GM18907 (cell line): ENCODE data around the gene DGLUCY.
A peak's percentile ranks its signal among the peaks of the same experiment; 100 is the strongest.
"Not testable (repeated sequence)": the region's sequence is repeated elsewhere in the genome, so short reads cannot be mapped to it uniquely, and the experiment has no call there.

ENCODE experiments used
- ATAC-seq: cut with Tn5 transposase; IDR thresholded peaks from one replicate; pipeline ENCODE4 v1.9.1; 2021; ENCODE audit warnings: mild to moderate bottlenecking, moderate library complexity; ENCODE audit not compliant: unreplicated experiment

DGLUCY gene

DNA sequence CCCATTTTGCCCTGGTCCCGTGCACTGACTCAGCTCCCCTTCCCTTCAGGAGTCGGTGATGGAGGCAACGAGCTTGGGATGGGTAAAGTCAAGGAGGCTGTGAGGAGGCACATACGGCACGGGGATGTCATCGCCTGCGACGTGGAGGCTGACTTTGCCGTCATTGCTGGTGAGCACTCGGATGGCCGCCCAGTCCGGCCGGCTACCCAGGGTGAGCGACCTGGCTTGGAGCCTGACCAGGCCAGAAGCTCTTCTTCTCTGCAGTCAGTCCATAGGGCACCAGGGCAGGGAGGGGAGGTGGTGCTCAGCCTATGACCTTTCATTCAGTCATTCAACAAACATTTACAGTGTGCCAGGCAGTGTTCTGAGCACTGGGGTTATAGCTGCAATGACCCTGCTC is 90.8 kb downstream of the DGLUCY start:
- ATAC-seq = no peak

DNA sequence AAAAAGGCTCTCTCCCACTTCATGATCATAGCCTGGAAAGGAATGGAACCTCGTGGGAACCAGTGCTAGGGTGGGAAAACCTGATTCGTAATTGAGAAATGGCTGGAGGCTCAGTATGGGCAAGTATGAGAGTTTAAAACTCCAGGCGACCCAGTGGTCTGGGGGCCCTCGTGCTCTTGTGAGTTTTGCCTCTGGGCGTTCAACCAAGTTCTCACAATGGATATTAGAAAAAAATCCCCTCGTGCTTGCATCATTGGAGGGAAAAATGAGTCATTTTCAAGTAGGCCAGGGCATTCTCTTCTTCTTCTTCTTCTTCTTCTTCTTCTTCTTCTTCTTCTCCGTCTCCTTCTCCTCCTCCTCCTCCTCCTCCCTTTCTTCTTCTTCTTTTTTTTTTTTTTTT is 91.6 kb downstream of the DGLUCY start:
- ATAC-seq = no peak

DNA sequence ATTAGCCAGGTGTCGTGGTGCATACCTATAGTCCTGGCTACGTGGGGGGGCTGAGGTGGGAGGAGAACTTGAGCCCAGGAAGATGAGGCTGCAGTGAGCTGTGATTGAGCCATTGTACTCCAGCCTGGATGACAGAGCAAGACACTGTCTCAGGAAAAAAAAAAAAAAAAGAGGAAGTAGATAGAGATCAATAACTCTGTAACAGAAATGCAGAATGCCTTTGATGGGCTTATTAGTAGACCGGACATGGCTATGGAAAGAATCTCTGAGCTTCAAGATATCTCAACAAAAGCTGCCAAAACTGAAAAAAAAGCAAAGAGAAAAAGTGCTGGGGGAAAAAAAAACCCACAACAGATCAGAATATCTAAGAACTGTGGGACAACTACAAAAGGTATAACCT is 93.1 kb downstream of the DGLUCY start:
- no peak for ATAC-seq

DNA sequence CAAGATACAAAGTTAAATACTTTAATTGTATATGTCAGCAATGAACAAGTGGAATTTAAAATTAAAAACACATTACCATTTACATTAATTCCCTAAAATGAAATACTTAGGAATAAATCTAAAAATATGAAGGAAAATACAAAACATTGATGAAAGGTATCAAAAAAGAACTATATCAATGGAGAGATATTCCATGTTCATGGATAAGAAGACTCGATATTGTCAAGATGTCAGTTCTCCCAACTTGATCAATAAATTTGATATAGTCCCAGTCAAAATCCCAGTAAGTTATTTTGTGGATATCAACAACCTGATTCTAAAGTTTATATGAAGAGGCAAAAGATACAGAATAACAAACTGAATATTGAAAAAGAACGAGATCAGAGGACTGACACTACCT is 97.1 kb downstream of the DGLUCY start:
- ATAC-seq = no peak

DNA sequence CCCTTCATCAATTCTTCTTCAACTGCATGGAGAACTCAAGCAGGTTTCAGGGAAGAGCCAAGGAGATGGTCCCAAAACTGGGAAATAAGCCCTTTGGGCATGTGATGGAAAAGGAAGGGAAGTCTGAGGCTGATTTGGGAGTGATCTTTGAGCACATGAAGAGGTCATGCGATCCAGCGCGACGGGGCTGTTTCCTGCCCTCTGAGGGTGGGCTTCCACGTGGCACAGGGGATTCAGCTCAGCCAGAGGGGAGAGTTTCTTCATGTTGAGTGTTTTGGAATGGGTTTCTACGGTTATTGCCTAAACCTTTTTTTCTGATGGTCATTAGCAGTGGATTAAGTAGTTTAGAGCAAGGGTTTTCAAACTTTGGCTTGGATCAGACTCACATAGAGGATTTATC is 100.4 kb downstream of the DGLUCY start:
- no peak for ATAC-seq

DNA sequence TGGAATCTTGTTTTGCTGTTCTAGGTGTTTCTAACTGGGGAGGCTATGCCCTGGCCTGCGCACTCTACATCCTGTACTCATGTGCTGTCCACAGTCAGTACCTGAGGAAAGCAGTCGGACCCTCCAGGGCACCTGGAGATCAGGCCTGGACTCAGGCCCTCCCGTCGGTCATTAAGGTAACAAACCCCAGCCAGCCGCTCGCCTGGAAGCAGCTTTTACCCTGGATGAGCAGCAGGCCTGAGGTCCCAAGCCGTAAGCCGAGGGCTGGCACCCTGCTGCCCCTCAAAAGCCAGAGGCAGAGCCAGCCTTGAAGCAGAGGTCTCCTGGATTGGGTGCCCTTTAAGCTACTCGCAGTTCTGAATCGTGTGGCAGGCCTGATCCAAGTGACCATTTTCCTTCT is 101.5 kb downstream of the DGLUCY start:
- no peak for ATAC-seq

DNA sequence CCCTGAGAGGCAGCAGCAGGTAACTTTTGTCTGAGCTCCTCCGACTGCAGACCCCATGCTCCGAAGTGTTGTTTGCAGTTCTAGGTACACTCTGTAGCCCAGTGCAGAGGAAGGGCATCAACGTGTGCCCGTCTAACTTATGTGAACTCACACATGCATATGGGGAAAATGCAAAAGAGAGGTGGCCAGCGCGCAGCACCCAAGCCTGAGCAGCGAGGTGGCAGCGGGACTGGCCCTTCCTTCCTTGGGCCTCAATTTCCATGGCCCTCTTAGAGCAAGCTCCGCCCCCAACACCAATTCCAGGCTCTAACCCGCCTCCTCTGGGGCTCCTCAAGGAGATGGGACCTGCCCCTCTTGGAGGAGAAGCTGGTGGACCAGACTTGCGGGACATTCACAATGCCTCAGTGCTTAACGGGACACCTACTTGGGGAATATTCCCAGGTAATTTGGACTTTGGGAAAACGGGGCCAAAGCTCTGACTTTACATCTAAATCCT is 102.9 kb downstream of the DGLUCY start:
- no peak for ATAC-seq

DNA sequence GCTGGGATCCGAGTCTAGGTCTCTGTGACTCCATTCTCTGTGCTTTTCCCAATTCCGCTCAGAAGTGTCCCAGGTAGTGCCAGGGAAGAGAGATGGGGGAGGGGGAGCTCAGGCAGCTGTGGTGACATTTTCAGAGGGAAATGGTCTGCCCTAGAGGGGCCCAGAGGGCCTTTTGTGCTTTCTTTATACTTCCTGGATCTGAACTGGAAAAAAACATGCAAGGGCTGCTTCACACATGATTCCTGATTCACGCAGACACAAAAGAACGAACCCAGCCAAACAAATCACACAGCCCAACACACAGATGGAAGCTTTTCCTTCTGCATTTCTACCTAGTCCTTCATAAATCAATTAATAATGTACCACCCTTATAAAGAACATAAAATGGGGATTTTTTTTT is 104.1 kb downstream of the DGLUCY start:
- ATAC-seq = no peak

DNA sequence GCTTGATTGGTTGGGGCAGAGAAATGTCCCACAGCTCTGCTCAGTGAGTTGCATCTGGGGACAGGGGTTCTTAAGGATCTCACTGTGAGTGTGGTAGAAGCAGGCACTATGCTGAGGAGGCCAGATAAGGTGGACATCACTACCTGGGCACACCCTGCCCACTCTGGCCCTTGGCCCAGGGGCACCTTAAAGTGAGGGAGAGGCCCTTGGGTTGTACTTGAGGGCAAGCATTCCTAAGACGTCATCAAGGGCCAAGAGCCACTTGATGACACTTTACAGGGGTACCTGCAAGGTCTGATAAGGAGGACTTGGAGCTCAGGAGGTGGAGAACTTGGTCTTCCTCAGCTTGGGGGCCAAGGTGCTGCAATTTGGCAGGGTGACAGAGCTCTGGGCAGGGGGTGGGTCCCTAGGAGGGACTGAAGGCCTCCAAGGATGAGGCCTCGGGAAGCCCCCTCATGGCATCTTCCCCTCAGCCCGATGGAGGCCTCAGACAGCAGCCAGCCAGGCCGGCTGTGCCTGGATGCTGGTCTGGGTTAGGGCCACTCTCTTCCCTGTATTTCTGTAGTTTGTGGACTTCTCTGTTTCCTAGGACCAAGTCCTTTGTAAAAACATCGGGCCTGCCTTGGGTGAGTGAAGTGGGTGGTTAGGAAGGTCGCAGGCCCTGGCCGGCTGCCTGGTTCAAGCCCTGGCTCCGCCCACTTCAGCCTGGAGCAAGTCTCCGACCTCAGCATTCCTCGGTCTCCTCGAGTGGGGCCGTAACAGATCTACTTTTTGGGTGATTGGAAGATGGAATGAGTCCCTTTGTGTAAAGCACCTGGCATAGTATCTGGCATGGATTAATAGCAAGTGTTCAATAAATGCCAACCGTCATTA is 105.9 kb downstream of the DGLUCY start:
- ATAC-seq = no peak

DNA sequence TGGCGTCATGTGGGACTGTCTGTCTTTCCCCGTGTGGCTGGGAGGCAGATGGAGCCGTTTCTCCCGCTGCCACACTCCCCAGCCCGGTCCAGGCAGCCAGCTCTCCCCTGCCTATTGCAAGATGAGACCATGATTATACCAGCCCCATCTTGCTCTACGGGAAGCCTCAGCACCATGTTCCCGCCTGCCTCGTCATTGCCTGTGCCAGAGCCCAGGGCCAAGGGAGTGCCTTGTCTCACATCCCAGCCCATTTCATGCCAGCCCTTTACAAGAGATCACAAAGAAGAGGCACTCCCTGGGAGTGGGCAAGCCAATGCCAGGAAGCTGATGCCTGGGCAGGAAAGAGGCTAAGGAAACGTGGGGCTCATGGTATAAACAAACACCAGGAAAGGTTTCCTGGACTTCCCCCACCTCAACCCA is 106.7 kb downstream of the DGLUCY start:
- ATAC-seq = no peak

DNA sequence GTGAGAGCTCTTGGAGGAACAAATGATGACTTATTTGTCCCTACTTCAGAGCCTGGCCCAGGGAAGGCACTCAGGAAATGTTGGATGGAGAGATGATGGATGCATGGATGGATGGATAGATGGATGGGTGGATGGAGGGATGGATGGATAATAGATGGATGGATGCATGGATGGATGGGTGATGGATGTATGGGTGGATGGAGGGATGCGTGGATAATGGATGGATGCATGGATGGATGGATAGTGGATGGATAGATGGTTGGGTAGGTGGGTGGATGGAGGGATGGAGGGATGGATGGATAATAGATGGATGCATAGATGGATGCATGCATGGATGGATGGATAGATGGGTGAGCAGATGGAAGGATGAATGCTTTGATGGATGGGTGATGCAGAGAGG is 107.4 kb downstream of the DGLUCY start:
- no peak for ATAC-seq

DNA sequence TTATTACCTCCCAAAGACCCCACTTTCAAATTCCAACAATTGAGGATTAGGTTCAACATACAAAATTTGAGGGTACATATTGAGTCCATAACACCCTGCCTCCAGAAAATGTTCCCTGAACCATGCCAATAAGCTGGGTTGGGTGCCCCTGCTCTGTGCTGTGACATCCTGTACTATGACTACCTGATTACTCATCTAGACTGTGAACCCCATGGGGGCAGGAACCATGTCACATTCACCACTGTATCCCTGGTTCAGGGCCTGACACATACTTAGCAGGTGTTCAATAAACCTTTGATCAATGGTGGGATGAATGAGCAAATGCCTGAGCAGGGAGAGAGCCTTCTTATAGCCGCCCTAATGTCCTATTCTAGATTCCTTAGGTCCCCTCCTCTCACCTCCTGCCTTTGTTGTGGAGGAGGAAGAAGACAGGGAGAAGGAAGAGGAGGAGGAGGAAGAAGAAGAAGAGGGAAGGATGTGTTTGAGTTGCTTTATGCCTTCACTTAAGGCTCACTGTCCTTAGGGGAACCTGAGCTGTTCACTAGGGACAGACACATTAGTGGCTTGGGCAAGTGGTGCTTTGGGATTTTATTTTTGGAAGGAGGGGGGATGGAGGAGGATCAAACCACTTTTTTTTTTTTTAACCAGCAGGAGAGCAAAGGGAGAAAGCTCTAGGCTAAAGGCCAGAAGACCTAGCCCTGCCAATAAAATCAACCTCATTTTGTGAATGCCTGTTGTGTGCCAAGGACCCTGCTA is 109.3 kb downstream of the DGLUCY start:
- no peak for ATAC-seq

DNA sequence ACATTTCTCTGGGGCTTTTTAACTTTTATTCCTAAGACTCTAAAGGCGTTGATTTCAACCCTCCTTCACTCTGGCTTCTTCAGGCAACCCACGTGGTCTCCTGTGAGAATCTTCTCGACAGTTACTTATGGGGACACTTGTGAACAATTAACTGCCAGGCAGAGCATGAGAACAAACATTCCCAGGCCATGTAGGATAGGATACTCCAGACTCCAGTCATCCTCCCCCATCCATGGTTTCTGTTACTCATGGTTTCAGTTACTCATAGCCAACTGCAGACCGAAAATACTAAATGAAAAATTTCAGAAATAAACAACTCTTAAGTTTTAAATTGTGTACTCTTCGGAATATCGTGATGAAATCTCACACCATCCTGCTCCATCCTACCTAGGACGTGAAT is 111.2 kb downstream of the DGLUCY start:
- ATAC-seq = no peak

DNA sequence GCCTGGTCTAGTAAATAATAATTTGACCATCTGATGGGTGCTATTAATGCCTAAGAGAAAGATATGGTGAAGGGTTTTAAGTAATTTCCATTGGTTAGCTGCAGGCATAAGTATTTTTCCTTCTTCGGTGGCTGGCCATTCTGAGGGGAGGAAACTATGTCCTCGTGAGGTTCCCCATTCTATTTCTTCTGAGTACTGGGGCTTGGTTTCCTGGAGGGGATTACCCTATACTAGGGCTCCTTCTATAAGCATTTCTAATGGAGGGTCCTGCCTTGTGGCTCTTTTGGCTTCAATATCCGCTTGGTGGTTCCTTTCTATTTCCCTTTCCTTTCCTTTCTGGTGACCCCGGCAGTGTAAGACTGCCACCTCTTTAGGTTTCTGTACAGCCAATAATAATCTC is 112.5 kb downstream of the DGLUCY start:
- ATAC-seq = not testable (repeated sequence)

DNA sequence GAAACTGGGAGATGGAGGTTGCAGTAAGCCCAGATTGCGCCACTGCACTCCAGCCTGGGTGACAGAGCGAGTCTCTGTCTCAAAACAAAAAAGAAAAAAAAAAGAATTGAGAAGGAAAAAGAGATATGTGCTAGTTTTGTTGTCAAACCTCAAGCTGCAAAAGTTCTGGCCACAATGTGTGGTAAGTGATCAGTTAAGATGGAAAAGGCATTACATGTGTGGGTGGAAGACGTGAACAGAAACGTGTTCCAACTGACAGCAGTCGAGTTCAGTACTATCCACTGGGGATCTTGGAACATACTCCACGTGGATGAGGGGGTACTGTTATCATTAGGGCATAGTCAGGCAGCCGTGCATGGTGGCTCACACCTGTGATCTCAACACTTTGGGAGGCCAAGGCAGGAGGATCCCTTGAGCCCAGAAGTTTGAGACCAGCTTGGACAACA is 113.3 kb downstream of the DGLUCY start:
- ATAC-seq = no peak

DNA sequence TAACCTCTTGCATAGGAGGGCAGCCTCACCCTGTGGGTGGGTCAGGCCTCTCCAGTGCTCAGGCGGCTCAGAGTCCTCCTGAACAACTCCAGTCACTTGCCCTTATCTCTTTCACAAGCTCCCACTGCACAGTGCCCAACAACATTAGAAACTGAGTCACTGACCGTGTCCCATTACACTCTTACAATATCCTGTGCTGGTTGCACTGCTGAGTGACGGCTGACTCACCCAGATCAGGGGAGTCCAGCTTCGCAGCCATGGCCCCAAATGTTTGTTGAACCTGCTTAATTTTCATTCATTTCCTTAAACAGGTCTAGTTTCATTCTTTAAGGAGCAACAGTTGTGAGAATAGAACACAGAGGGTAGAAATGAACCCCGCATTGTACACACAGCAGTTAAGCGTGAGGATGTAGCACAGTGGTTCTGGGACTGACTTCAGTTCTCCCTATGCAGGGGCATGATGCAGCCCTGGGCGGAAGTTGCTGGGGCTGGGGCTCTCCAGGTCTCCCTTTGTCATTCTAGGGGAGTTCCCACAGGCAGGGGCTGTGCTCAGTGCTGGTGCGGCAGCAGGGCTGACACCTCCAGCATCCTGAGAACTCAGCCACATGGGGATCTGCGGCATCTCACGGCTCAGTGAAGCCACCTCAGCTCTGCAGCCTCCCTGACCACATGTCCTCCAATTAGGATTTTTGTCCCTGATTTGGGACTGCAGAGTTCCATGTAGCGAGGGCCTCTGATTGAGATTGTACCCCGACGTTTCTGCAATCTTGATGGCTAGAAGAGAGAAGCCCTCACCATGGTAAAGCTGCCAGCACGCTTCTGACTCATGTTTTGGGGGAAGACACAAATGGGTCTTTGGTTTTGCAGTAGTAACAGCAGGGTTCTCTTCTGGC is 114.5 kb downstream of the DGLUCY start:
- peak; percentile 89 for ATAC-seq

DNA sequence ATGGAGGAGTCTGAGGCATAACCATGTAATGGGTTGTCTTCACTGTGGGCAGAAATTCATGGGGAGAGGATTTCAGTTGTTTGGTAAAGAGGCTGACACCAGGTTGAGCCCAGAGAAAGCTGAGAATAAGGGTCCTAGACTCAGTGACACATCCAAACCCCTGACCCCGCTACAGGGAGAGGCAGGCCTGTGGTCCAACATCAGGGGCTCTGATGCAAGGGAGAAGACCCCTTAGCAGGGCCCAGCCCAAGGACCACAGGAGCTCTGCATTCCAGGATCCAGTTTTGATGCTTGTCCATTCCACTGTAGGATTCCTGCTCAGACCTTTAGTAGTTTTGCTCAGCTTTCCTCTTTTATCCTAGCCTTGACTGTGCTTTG is 115.1 kb downstream of the DGLUCY start:
- ATAC-seq = no peak

DNA sequence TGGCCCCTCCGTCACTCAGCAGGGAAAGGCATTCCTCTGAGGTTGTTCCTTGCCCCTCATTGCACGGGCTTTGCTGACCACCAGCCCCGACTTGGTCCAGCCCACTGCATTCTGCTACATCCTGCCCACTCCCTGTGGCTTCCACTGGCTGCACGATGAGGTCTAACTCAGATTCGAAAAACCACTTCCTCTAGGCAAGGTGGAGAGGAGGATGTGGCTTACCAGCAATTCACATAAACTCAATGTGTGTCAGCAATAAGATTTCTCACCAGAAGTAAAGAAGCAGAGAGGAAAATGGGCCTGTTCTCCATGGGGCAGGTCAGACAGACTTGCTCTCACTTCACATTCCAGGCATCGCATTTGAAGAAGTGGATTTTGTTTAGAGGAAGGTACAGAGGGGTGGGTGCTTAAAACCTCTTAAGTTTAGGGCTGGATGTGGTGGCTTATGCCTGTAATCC is 115.9 kb downstream of the DGLUCY start:
- peak; percentile 73 for ATAC-seq

DNA sequence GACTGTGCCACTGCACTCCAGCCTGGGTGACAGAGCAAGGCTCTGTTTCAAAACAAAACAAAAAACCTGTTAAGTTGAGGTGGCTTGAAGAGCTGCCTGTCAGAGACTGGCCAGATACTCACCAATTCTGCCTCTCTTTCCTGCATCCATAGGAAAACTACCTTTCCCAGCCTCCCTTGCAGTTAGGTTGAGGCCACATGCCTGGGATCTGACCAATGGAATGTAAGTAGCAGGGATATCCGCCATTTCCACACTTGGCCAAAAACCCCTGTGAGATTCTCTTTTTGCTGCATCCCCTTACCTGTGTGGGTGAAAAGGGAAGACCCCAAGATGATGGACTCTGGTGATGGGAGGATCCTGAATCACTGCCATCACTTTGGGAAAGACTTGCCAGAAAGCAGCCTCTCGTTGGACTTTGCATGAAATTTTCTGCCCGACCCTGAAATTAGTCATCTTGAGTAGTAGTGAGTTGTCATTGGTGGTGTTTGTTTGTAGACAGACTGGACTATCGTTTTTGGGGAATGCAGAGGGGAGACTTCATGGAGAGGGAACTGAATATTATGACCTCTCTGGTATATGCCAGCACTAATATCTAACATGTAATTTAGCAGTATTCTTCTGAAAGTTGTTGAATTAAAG is 116.6 kb downstream of the DGLUCY start:
- ATAC-seq = no peak

DNA sequence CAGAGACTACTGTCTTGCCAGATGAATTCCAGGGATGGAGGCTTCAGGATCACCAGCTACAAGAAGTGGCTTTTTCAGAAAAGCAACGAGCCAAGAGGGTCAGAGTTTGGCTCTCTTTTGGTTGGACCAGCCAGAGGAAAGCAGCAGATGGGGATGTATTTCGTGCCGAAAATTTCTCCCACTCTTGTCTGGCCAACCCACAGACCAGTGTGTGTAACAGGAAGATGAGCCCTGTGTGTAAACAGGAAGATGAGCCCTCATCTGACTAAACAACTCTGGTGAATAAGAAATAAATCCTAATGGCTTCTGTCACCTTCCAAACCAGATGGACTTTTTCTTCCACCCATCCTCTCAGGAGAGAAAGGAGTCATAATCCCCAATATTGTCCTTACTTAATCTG is 117.6 kb downstream of the DGLUCY start:
- no peak for ATAC-seq
